ENCODE results near the gene MTHFR. TPM values are rescaled to one million over a fixed set of nuclear protein-coding genes. Genes with fewer than 3 reads are reported as not detected.
A peak's percentile ranks its signal among the peaks of the same experiment; 100 is the strongest.

MTHFR gene
- total RNA-seq, 1 donor from 2014 or later, result 48.4 TPM

DNA sequence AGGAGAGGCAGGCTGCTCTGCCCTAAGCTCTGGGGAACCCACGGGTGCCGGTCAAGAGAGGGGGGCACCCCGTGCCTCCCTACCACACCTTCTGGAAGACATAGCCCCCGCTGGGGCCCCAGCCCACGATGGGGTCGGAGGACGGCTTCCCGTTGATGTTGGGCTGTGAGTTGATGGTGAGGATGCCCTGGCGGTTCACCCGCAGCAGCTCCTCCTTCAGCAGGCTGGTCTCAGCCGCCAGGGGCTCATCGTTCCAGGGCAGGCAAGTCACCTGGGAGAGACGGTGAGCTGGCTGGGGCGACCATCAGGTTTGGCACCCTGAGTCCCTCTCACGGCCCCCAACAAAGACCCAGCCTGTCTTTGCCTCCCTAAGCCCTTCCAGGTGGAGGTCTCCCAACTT, 11.9 kb downstream of the MTHFR start:
- peaks cover 23 to 48% of the 10 kb centered on the region in 2 donors for H3K4me1 ChIP-seq
- H3K27me3 ChIP-seq, result no peaks in the 10 kb centered on the region
- intact Hi-C loops (cut with DNase I), result loop anchor here (5.0 kb wide), 1 partner anchor 112 kb away; the partner anchor contains the start of gene MAD2L2
- no peaks in the 10 kb centered on the region for H3K9me3 ChIP-seq
- H3K36me3 ChIP-seq, result peaks cover 38% of the 10 kb centered on the region in 2 donors
- H3K27ac ChIP-seq, result peak overlapping the region; percentile 23 to 87
- TF ChIP-seq, protein P1, sequence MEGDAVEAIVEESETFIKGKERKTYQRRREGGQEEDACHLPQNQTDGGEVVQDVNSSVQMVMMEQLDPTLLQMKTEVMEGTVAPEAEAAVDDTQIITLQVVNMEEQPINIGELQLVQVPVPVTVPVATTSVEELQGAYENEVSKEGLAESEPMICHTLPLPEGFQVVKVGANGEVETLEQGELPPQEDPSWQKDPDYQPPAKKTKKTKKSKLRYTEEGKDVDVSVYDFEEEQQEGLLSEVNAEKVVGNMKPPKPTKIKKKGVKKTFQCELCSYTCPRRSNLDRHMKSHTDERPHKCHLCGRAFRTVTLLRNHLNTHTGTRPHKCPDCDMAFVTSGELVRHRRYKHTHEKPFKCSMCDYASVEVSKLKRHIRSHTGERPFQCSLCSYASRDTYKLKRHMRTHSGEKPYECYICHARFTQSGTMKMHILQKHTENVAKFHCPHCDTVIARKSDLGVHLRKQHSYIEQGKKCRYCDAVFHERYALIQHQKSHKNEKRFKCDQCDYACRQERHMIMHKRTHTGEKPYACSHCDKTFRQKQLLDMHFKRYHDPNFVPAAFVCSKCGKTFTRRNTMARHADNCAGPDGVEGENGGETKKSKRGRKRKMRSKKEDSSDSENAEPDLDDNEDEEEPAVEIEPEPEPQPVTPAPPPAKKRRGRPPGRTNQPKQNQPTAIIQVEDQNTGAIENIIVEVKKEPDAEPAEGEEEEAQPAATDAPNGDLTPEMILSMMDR (IDR thresholded peaks at IDR 0.05), result no peak
- DNase-seq (ENCODE audit: low spot score in 2 of 2), result no peak
- no peak overlapping the region for H3K4me3 ChIP-seq

DNA sequence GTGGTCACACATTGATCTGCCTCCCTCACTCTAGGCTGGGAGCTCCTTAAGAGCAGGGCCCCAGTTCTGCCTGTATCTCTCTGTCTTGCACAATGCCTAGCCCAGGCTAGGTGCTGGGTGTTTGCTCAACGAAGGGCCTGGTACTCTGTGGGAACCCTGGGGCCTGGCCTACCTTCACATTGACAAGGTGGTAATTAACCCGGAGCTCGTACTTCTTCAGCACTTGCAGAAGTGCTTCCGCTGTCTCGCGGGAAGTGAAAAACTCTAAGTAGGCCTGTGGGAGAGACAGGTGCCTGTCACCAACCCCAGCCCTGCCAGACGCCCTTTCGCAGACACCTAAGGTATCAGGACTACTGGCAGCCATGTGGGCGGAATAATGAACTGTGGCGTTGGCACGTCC, 13.7 kb downstream of the MTHFR start:
- no peak overlapping the region for H3K4me3 ChIP-seq
- no peaks in the 10 kb centered on the region for H3K27me3 ChIP-seq
- DNase-seq (ENCODE audit: low spot score in 2 of 2), result no peak
- peaks cover 32 to 38% of the 10 kb centered on the region in 2 donors for H3K36me3 ChIP-seq
- TF ChIP-seq, protein P1 (IDR thresholded peaks at IDR 0.05), result no peak
- H3K27ac ChIP-seq, result peak overlapping the region; percentile 88 to 91
- H3K9me3 ChIP-seq, result no peaks in the 10 kb centered on the region
- peaks cover 29 to 53% of the 10 kb centered on the region in 2 donors for H3K4me1 ChIP-seq
- intact Hi-C loops (cut with DNase I), result loop anchor here (5.0 kb wide), 1 partner anchor 110 kb away; the partner anchor contains the start of gene MAD2L2

GRCh38 chr1:11790880-11791715, 14.7 kb downstream of the MTHFR start:
- DNase-seq (ENCODE audit: low spot score in 2 of 2), result peak; percentile 89 to 98

GRCh38 chr1:11790101-11790879, 15.5 kb downstream of the MTHFR start:
- DNase-seq (ENCODE audit: low spot score in 2 of 2), result no peak

More at GRCh38 chr1:11790880-11791715, 14.7 kb downstream of the MTHFR start:
- TF ChIP-seq, protein P1 (IDR thresholded peaks at IDR 0.05), result no peak
- peaks cover 26 to 51% of the 10 kb centered on the region in 2 donors for H3K4me1 ChIP-seq
- peak overlapping the region; percentile 88 to 91 for H3K27ac ChIP-seq
- H3K27me3 ChIP-seq, result no peaks in the 10 kb centered on the region
- peak overlapping the region in 1 of 2 donors; percentile 23 for H3K4me3 ChIP-seq
- intact Hi-C loops (cut with DNase I), result loop anchor here (1.0 to 5.0 kb wide), 3 partner anchors 12 to 109 kb away; partner anchors contain the start of genes AGTRAP and MAD2L2
- H3K36me3 ChIP-seq, result peaks cover 28 to 35% of the 10 kb centered on the region in 2 donors
- H3K9me3 ChIP-seq, result no peaks in the 10 kb centered on the region

More at GRCh38 chr1:11790101-11790879, 15.5 kb downstream of the MTHFR start:
- Histone ChIP-seq H3K4me1 (peaks cover 26 to 55% of the 10 kb centered on the region in 2 donors), H3K27ac (peak overlapping the region; percentile 88 to 91), H3K9me3 (no peaks in the 10 kb centered on the region), H3K36me3 (peaks cover 20 to 30% of the 10 kb centered on the region in 2 donors), H3K4me3 (no peak overlapping the region), H3K27me3 (no peaks in the 10 kb centered on the region)
- intact Hi-C loops (cut with DNase I), result loop anchor here (2.0 to 5.0 kb wide), 2 partner anchors 53 to 108 kb away; partner anchors contain the start of genes AGTRAP and MAD2L2
- TF ChIP-seq, protein P1 (IDR thresholded peaks at IDR 0.05), result no peak

All from ascending aorta (tissue), 2 donors.